Stimulated activated naive CD8-positive, alpha-beta T cell treated with anti-CD3 and anti-CD28 coated beads, Interleukin-15, Interleukin-2, amounts not matched to agents 100 ng/mL and 50 ng/mL, for 24 hours (primary cell): ENCODE measurements around the gene KCNK5.
A peak's percentile ranks its signal among the peaks of the same experiment; 100 is the strongest.

Source experiments
- H3K27ac Mint-ChIP-seq: one replicate; pipeline ENCODE4 v1.8.0; 2021; ENCODE audit warnings: mild to moderate bottlenecking, mixed read lengths
- H3K27me3 Mint-ChIP-seq: one replicate; pipeline ENCODE4 v1.8.0; 2021; ENCODE audit warnings: mixed read lengths
- H3K36me3 Mint-ChIP-seq: one replicate; pipeline ENCODE4 v1.8.0; 2021; ENCODE audit warnings: low read depth, mixed read lengths
- H3K4me1 Mint-ChIP-seq: one replicate; pipeline ENCODE4 v1.8.0; 2021; ENCODE audit warnings: low read depth, mixed read lengths
- H3K4me3 Mint-ChIP-seq: one replicate; pipeline ENCODE4 v1.8.0; 2021; ENCODE audit warnings: mild to moderate bottlenecking, mixed read lengths
- H3K9me3 Mint-ChIP-seq: one replicate; pipeline ENCODE4 v1.8.0; 2021; ENCODE audit warnings: mixed read lengths

KCNK5 gene

GRCh38 chr6:39140556-39141167 is 88.6 kb downstream of the KCNK5 start:
- Mint-ChIP-seq H3K27me3 (no peaks in the 10 kb centered on the region), H3K36me3 (peaks cover 10% of the 10 kb centered on the region), H3K27ac (peak overlapping the region; percentile 64), H3K4me1 (peaks cover 38% of the 10 kb centered on the region), H3K9me3 (peaks cover 21% of the 10 kb centered on the region), H3K4me3 (no peak overlapping the region)
